ENCODE measurements around the gene RNLS. TPM values are rescaled to one million over a fixed set of nuclear protein-coding genes. Genes with fewer than 3 reads are reported as not detected.

The RNLS gene
- total RNA-seq, 1 donor from 2014 or later, result 24.7 TPM

GRCh38 chr10:88261152-88261551 lies 322.0 kb downstream of the RNLS start:
- no peak for DNase-seq (ENCODE audit: low read depth)
- TF ChIP-seq CTCF (IDR thresholded peaks at IDR 0.05; ENCODE audit: insufficient read depth, low read length, poor library complexity, severe bottlenecking), result no peak
- Histone ChIP-seq H3K36me3 (ENCODE audit: control insufficient read depth, insufficient read depth, low read length) (no peaks in the 10 kb centered on the region), H3K27me3 (ENCODE audit: control insufficient read depth, insufficient read depth, low read length) (no peaks in the 10 kb centered on the region), H3K4me3 (ENCODE audit: low read depth, low read length) (no peak overlapping the region)

- DNase-seq (ENCODE audit: low read depth), result no peak
- Histone ChIP-seq H3K4me3 (ENCODE audit: low read depth, low read length) (no peak overlapping the region), H3K36me3 (ENCODE audit: control insufficient read depth, insufficient read depth, low read length) (no peaks in the 10 kb centered on the region), H3K27me3 (ENCODE audit: control insufficient read depth, insufficient read depth, low read length) (no peaks in the 10 kb centered on the region)
- TF ChIP-seq CTCF (IDR thresholded peaks at IDR 0.05; ENCODE audit: insufficient read depth, low read length, poor library complexity, severe bottlenecking), result no peak
These were observed 322.6 kb downstream of the RNLS start for GRCh38 chr10:88260329-88261051.

GRCh38 chr10:88259381-88259780 lies 323.7 kb downstream of the RNLS start:
- no peak for DNase-seq (ENCODE audit: low read depth)
- TF ChIP-seq CTCF (IDR thresholded peaks at IDR 0.05; ENCODE audit: insufficient read depth, low read length, poor library complexity, severe bottlenecking), result no peak
- H3K27me3 ChIP-seq (ENCODE audit: control insufficient read depth, insufficient read depth, low read length), result no peaks in the 10 kb centered on the region
- no peak overlapping the region for H3K4me3 ChIP-seq (ENCODE audit: low read depth, low read length)
- no peaks in the 10 kb centered on the region for H3K36me3 ChIP-seq (ENCODE audit: control insufficient read depth, insufficient read depth, low read length)

GRCh38 chr10:88256886-88257285 lies 326.2 kb downstream of the RNLS start:
- no peaks in the 10 kb centered on the region for H3K36me3 ChIP-seq (ENCODE audit: control insufficient read depth, insufficient read depth, low read length)
- H3K4me3 ChIP-seq (ENCODE audit: low read depth, low read length), result no peak overlapping the region
- DNase-seq (ENCODE audit: low read depth), result no peak
- H3K27me3 ChIP-seq (ENCODE audit: control insufficient read depth, insufficient read depth, low read length), result no peaks in the 10 kb centered on the region
- no peak for TF ChIP-seq CTCF (IDR thresholded peaks at IDR 0.05; ENCODE audit: insufficient read depth, low read length, poor library complexity, severe bottlenecking)

GRCh38 chr10:88256013-88256680 lies 327.0 kb downstream of the RNLS start:
- DNase-seq (ENCODE audit: low read depth), result no peak
- no peaks in the 10 kb centered on the region for H3K36me3 ChIP-seq (ENCODE audit: control insufficient read depth, insufficient read depth, low read length)
- H3K4me3 ChIP-seq (ENCODE audit: low read depth, low read length), result no peak overlapping the region
- H3K27me3 ChIP-seq (ENCODE audit: control insufficient read depth, insufficient read depth, low read length), result no peaks in the 10 kb centered on the region
- no peak for TF ChIP-seq CTCF (IDR thresholded peaks at IDR 0.05; ENCODE audit: insufficient read depth, low read length, poor library complexity, severe bottlenecking)
